HepG2 (cell line): ENCODE measurements around the gene RRP12. TPM values are rescaled to one million over a fixed set of nuclear protein-coding genes. Genes with fewer than 3 reads are reported as not detected.

Source experiments
- CENPX ChIP-seq: sonication (generic); formaldehyde crosslinking; IDR thresholded peaks from 2 replicates; pipeline ENCODE4 v1.9.0; 2021; ENCODE audit warnings: mild to moderate bottlenecking, missing genetic modification reagents, moderate library complexity
- HES4 ChIP-seq: sonication (generic); formaldehyde crosslinking; IDR thresholded peaks from 2 replicates; pipeline ENCODE4 v1.9.0; 2021; ENCODE audit warnings: mild to moderate bottlenecking, missing genetic modification reagents, borderline replicate concordance
- HMGA1 ChIP-seq: sonication (generic); formaldehyde crosslinking; conservative IDR thresholded peaks from 2 replicates; pipeline ENCODE4 v1.4.0; 2020; ENCODE audit warnings: missing genetic modification reagents
- MLLT10 ChIP-seq: sonication (generic); formaldehyde crosslinking; IDR thresholded peaks from 2 replicates; pipeline ENCODE4 v1.4.0; 2020; ENCODE audit warnings: missing genetic modification reagents
- NCOA5 ChIP-seq: sonication (generic); formaldehyde crosslinking; IDR thresholded peaks from 2 replicates; pipeline ENCODE4 v1.4.0; 2020; ENCODE audit warnings: missing genetic modification reagents
- POLR2G ChIP-seq: fragments of 200-400 bp; formaldehyde crosslinking; IDR thresholded peaks from 2 replicates; pipeline ENCODE4 v1.6.1; 2018; ENCODE audit warnings: mild to moderate bottlenecking, low read depth, low read length, moderate library complexity
- SNAPC2 ChIP-seq: sonication (generic); formaldehyde crosslinking; IDR thresholded peaks from 2 replicates; pipeline ENCODE4 v1.8.1; 2022; ENCODE audit warnings: mild to moderate bottlenecking, missing genetic modification reagents
- TMF1 ChIP-seq: sonication (generic); formaldehyde crosslinking; IDR thresholded peaks from 2 replicates; pipeline ENCODE4 v1.8.1; 2022; ENCODE audit warnings: low read depth, missing genetic modification reagents
- ZFP82 ChIP-seq: sonication (generic); formaldehyde crosslinking; IDR thresholded peaks from 2 replicates; pipeline ENCODE4 v1.5.1; 2020; ENCODE audit warnings: mild to moderate bottlenecking, missing genetic modification reagents, borderline replicate concordance
- ZNF10 ChIP-seq: sonication (generic); formaldehyde crosslinking; IDR thresholded peaks from 2 replicates; pipeline ENCODE4 v1.4.0; 2020; ENCODE audit warnings: mild to moderate bottlenecking, low read depth, missing genetic modification reagents, borderline replicate concordance
- ZNF260 ChIP-seq: sonication (generic); formaldehyde crosslinking; IDR thresholded peaks from 2 replicates; pipeline ENCODE4 v1.4.0; 2020; ENCODE audit warnings: missing genetic modification reagents, low read depth, mild to moderate bottlenecking, borderline replicate concordance
- ZNF619 ChIP-seq: sonication (generic); formaldehyde crosslinking; IDR thresholded peaks from 2 replicates; pipeline ENCODE4 v1.4.0; 2020; ENCODE audit warnings: mild to moderate bottlenecking, missing genetic modification reagents
- ZNF703 ChIP-seq: sonication (generic); formaldehyde crosslinking; IDR thresholded peaks from 2 replicates; pipeline ENCODE4 v1.5.1; 2020; ENCODE audit warnings: missing genetic modification reagents, mild to moderate bottlenecking, moderate library complexity, borderline replicate concordance
- ZNF737 ChIP-seq: sonication (generic); formaldehyde crosslinking; IDR thresholded peaks from 2 replicates; pipeline ENCODE4 v1.5.0; 2020; ENCODE audit warnings: missing genetic modification reagents, mild to moderate bottlenecking, borderline replicate concordance
- polyA plus RNA-seq, 8 experiments: library from polyadenylated mRNA; depleted of rRNA in 3 of 8; stranded (reverse) in 7 of 8; unstranded in 1 of 8; fragments of >200 nt; fragmentation: Illumina TruSeq in 4 of 8; extraction: Trizol in 4 of 8; gene quantifications; 2 replicates each; pipeline versions ENCODE4 v1.2.1 to v1.2.3, GENCODE V29; 2011 to 2016; ENCODE audit warnings: low read depth in 4 of 8, missing spikeins in 1 of 8, mixed read lengths in 1 of 8; ENCODE audit not compliant: insufficient read depth in 1 of 8
- total RNA-seq, 5 experiments: library from RNA; depleted of rRNA; stranded (reverse); fragments of >200 nt; fragmentation: Illumina TruSeq; extraction: Trizol; gene quantifications; 2 replicates each; pipeline ENCODE4 v1.2.3, GENCODE V29; 2016; ENCODE audit warnings: low read depth in 1 of 5
- TF ChIP-seq, protein P1 (sequence below): sonication (generic); formaldehyde crosslinking; IDR thresholded peaks from 2 replicates; pipeline ENCODE4 v1.4.0; 2020; ENCODE audit warnings: missing genetic modification reagents
- TF ChIP-seq, protein P2 (sequence below): sonication (generic); formaldehyde crosslinking; IDR thresholded peaks from 2 replicates; pipeline ENCODE4 v1.5.0; 2020; ENCODE audit warnings: missing genetic modification reagents
- TF ChIP-seq, protein P3 (sequence below), 2 experiments: sonication (generic) in 1 of 2; formaldehyde crosslinking in 1 of 2; IDR thresholded peaks; 2 replicates each; pipeline versions ENCODE4 v1.5.1 to v1.6.1; 2011 to 2020; ENCODE audit warnings: borderline replicate concordance in 1 of 2, low read depth in 1 of 2, low read length in 1 of 2, mild to moderate bottlenecking in 1 of 2, missing genetic modification reagents in 1 of 2, moderate library complexity in 1 of 2
- TF ChIP-seq, protein P4 (sequence below): sonication (generic); formaldehyde crosslinking; IDR thresholded peaks from 2 replicates; pipeline ENCODE4 v1.4.0; 2020; ENCODE audit warnings: missing genetic modification reagents
- TF ChIP-seq, protein P5 (sequence below): IDR thresholded peaks from 2 replicates; pipeline ENCODE4 v1.6.1; 2016
- TF ChIP-seq, protein P6 (sequence below): sonication (generic); formaldehyde crosslinking; IDR thresholded peaks from 2 replicates; pipeline ENCODE4 v1.4.0; 2020; ENCODE audit warnings: missing genetic modification reagents

The RRP12 gene
- total and polyA plus RNA-seq, 2 of the 13 experiments (the other 11 are each of a cell fraction or from before 2014, with no cell fraction given) = 13.2 to 39.4 TPM

DNA sequence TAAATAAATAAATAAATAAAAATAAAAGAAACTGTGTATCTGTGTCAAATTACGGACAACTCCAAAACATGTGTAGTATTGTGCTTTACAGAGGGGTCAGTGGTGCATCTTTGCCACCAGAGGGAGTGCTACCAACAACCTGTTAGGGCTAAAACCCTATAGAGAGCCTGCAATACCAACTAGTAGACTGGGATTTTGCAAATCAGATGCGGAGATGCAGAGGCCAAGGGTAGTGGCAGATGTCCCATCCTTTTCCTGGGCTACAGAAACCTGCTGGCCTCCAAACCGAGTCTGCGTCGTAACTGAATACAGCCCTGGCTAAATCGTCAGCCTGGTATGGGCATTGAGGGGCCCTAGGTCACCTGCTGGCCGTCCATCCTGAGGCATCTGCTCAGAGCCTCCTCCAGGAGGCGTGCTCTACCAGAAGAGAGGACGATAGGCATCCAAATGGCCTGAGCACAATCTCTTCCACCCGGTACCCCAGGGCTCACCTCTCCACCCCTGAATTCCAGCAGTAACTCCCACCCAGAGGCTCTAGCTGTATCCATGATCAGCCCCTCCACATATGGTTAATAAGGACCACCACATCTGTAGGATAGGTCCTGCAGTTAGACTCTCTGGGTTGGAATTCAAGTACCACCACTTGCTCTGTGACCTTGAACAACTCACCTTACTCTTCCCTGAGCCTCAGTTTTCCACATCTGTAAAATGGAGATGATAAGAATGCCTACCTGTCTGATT lies 6.2 kb upstream of the RRP12 start (continued):
- TF ChIP-seq HES4 (CRISPR knock-in tag) (no peak), SNAPC2 (CRISPR knock-in tag) (no peak), ZNF260 (CRISPR knock-in tag) (no peak), CENPX (CRISPR knock-in tag) (no peak), TMF1 (no peak), ZNF703 (CRISPR knock-in tag) (no peak), HMGA1 (CRISPR knock-in tag) (no peak), MLLT10 (CRISPR knock-in tag) (no peak), ZNF10 (CRISPR knock-in tag) (no peak), POLR2G (no peak), ZNF737 (CRISPR knock-in tag) (no peak), ZNF619 (no peak), ZFP82 (0 out of 2 replicates have a peak, but pooled peaks have one; percentile 16), NCOA5 (CRISPR knock-in tag) (no peak)
- TF ChIP-seq, protein P1, sequence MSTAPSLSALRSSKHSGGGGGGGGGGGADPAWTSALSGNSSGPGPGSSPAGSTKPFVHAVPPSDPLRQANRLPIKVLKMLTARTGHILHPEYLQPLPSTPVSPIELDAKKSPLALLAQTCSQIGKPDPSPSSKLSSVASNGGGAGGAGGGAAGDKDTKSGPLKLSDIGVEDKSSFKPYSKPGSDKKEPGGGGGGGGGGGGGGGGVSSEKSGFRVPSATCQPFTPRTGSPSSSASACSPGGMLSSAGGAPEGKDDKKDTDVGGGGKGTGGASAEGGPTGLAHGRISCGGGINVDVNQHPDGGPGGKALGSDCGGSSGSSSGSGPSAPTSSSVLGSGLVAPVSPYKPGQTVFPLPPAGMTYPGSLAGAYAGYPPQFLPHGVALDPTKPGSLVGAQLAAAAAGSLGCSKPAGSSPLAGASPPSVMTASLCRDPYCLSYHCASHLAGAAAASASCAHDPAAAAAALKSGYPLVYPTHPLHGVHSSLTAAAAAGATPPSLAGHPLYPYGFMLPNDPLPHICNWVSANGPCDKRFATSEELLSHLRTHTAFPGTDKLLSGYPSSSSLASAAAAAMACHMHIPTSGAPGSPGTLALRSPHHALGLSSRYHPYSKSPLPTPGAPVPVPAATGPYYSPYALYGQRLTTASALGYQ (CRISPR knock-in tag) = no peak
- TF ChIP-seq, protein P2, sequence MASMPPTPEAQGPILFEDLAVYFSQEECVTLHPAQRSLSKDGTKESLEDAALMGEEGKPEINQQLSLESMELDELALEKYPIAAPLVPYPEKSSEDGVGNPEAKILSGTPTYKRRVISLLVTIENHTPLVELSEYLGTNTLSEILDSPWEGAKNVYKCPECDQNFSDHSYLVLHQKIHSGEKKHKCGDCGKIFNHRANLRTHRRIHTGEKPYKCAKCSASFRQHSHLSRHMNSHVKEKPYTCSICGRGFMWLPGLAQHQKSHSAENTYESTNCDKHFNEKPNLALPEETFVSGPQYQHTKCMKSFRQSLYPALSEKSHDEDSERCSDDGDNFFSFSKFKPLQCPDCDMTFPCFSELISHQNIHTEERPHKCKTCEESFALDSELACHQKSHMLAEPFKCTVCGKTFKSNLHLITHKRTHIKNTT (CRISPR knock-in tag) = no peak
- TF ChIP-seq, protein P3, sequence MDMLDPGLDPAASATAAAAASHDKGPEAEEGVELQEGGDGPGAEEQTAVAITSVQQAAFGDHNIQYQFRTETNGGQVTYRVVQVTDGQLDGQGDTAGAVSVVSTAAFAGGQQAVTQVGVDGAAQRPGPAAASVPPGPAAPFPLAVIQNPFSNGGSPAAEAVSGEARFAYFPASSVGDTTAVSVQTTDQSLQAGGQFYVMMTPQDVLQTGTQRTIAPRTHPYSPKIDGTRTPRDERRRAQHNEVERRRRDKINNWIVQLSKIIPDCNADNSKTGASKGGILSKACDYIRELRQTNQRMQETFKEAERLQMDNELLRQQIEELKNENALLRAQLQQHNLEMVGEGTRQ (IDR thresholded peaks at IDR 0.05; ENCODE audit: low read depth, low read length) = no peak
- TF ChIP-seq, protein P3 (CRISPR knock-in tag; IDR thresholded peaks at IDR 0.05; ENCODE audit: borderline replicate concordance) = 0 out of 2 replicates have a peak, but pooled peaks have one; percentile 28
- TF ChIP-seq, protein P4, sequence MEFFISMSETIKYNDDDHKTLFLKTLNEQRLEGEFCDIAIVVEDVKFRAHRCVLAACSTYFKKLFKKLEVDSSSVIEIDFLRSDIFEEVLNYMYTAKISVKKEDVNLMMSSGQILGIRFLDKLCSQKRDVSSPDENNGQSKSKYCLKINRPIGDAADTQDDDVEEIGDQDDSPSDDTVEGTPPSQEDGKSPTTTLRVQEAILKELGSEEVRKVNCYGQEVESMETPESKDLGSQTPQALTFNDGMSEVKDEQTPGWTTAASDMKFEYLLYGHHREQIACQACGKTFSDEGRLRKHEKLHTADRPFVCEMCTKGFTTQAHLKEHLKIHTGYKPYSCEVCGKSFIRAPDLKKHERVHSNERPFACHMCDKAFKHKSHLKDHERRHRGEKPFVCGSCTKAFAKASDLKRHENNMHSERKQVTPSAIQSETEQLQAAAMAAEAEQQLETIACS (CRISPR knock-in tag) = no peak
- TF ChIP-seq, protein P5, sequence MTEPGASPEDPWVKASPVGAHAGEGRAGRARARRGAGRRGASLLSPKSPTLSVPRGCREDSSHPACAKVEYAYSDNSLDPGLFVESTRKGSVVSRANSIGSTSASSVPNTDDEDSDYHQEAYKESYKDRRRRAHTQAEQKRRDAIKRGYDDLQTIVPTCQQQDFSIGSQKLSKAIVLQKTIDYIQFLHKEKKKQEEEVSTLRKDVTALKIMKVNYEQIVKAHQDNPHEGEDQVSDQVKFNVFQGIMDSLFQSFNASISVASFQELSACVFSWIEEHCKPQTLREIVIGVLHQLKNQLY (CRISPR knock-in tag) = no peak
- TF ChIP-seq, protein P6, sequence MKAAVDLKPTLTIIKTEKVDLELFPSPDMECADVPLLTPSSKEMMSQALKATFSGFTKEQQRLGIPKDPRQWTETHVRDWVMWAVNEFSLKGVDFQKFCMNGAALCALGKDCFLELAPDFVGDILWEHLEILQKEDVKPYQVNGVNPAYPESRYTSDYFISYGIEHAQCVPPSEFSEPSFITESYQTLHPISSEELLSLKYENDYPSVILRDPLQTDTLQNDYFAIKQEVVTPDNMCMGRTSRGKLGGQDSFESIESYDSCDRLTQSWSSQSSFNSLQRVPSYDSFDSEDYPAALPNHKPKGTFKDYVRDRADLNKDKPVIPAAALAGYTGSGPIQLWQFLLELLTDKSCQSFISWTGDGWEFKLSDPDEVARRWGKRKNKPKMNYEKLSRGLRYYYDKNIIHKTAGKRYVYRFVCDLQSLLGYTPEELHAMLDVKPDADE (CRISPR knock-in tag) = no peak
